Sigmoid colon (tissue), 3 donors: ENCODE data around the gene G6PD.

ENCODE experiments used
- CTCF ChIP-seq, 4 experiments: fragments of 450-650 bp in 3 of 4; fragments of 200-600 bp in 1 of 4; IDR thresholded peaks; one replicate each; pipeline ENCODE4 v1.5.1; 2016 to 2019; ENCODE audit warnings: antibody characterized with exemption in 4 of 4, mild to moderate bottlenecking in 3 of 4, moderate library complexity in 2 of 4
- POLR2A ChIP-seq, 2 donors: fragments of 450-650 bp; IDR thresholded peaks; one replicate each; pipeline ENCODE4 v1.6.1; 2016; ENCODE audit warnings: antibody characterized with exemption in 2 of 2, mild to moderate bottlenecking in 2 of 2, moderate library complexity in 2 of 2

- no peak for TF ChIP-seq CTCF (IDR thresholded peaks at IDR 0.05)
- TF ChIP-seq POLR2A (IDR thresholded peaks at IDR 0.05), result no peak
These were observed 44.5 kb downstream of the G6PD start for GRCh38 chrX:154502098-154502497.
